ENCODE data around the gene COLEC11.

- TF ChIP-seq, protein P1, sequence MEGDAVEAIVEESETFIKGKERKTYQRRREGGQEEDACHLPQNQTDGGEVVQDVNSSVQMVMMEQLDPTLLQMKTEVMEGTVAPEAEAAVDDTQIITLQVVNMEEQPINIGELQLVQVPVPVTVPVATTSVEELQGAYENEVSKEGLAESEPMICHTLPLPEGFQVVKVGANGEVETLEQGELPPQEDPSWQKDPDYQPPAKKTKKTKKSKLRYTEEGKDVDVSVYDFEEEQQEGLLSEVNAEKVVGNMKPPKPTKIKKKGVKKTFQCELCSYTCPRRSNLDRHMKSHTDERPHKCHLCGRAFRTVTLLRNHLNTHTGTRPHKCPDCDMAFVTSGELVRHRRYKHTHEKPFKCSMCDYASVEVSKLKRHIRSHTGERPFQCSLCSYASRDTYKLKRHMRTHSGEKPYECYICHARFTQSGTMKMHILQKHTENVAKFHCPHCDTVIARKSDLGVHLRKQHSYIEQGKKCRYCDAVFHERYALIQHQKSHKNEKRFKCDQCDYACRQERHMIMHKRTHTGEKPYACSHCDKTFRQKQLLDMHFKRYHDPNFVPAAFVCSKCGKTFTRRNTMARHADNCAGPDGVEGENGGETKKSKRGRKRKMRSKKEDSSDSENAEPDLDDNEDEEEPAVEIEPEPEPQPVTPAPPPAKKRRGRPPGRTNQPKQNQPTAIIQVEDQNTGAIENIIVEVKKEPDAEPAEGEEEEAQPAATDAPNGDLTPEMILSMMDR (IDR thresholded peaks at IDR 0.05), result no peak
- TF ChIP-seq POLR2A (IDR thresholded peaks at IDR 0.05; ENCODE audit: low read depth), result no peak
These were observed 64.8 kb downstream of the COLEC11 start for GRCh38 chr2:3659447-3660432.

All from esophagus muscularis mucosa (tissue), 3 donors.